PC-3 (cell line): ENCODE data around the gene PLPP3.

Experiments used
- EZH2 ChIP-seq: fragments of 300-600 bp; sonication (generic); IDR thresholded peaks from one replicate; pipeline ENCODE4 v1.6.1; 2017; ENCODE audit warnings: antibody characterized with exemption, mild to moderate bottlenecking, low read length; ENCODE audit not compliant: unreplicated experiment
- EZH2phosphoT487 ChIP-seq: fragments of 300-600 bp; sonication (generic); IDR thresholded peaks from 2 replicates; pipeline ENCODE4 v1.6.1; 2018; ENCODE audit warnings: mild to moderate bottlenecking, antibody characterized with exemption, low read length, borderline replicate concordance
- TF ChIP-seq, protein P1 (sequence below): fragments of 300-600 bp; sonication (generic); conservative IDR thresholded peaks from 2 replicates; pipeline ENCODE4 v1.5.1; 2017; ENCODE audit warnings: antibody characterized with exemption, low read depth, mild to moderate bottlenecking, low read length

DNA sequence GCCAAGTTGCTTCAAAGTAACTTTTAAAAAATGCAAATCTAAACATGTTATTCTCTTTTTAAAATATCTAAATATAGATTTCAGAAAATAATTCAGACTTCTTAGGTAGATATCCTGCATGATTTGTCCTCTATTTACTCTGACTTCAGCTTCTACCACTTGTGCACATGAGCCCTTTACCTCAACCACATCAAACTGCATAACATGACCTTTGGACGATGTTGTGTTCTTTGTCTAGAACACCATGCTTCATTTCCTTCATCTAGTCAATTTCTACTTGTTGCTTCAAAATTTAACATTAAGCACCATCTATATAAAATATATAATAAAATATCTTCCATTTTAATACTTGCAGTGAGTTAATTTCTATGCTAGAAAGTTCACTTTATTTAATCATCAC lies 96.9 kb downstream of the PLPP3 start:
- TF ChIP-seq, protein P1, sequence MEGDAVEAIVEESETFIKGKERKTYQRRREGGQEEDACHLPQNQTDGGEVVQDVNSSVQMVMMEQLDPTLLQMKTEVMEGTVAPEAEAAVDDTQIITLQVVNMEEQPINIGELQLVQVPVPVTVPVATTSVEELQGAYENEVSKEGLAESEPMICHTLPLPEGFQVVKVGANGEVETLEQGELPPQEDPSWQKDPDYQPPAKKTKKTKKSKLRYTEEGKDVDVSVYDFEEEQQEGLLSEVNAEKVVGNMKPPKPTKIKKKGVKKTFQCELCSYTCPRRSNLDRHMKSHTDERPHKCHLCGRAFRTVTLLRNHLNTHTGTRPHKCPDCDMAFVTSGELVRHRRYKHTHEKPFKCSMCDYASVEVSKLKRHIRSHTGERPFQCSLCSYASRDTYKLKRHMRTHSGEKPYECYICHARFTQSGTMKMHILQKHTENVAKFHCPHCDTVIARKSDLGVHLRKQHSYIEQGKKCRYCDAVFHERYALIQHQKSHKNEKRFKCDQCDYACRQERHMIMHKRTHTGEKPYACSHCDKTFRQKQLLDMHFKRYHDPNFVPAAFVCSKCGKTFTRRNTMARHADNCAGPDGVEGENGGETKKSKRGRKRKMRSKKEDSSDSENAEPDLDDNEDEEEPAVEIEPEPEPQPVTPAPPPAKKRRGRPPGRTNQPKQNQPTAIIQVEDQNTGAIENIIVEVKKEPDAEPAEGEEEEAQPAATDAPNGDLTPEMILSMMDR, result no peak
- TF ChIP-seq EZH2phosphoT487 (no peak), EZH2 (no peak)
